ENCODE data around the gene MTSS2.
A peak's percentile ranks its signal among the peaks of the same experiment; 100 is the strongest.

MTSS2 gene

DNA sequence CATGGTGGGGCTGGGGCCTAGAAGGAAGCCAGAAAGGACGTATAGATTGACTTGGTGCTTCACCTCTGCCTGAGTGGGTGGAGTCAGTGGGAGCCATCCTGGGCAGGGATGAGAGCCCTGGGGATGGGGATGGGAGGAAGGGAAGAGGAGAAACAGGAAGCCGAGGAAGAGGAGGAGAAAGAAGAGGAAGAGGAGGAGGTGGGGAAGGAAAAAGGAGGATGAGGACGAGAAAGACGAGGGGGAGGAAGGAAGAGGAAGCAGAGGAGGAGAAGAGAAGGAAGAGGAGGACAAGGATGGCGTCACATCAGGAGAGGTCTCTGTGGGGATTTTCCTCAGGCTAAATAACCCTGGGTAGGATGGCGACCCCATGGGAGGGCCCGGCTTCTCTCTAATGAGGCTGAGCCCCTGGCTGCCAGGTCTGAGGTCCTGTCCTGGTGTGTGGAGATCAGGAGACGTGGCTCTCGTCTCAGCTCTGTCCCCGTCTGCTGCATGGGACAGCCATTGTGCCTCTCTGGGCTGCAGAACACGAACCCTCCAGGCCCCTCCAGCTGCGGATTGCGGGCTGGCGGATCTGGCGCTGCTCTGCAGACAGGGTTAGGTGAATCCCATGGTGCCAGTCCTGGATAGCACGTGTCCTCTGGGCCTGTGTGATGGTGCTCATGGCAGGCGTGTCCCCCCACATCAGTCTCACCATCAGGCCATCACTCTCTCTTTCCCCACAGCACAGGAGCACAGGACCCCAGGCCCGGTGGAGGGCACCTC is 35.5 kb upstream of the MTSS2 start:
- TF ChIP-seq, protein P1, sequence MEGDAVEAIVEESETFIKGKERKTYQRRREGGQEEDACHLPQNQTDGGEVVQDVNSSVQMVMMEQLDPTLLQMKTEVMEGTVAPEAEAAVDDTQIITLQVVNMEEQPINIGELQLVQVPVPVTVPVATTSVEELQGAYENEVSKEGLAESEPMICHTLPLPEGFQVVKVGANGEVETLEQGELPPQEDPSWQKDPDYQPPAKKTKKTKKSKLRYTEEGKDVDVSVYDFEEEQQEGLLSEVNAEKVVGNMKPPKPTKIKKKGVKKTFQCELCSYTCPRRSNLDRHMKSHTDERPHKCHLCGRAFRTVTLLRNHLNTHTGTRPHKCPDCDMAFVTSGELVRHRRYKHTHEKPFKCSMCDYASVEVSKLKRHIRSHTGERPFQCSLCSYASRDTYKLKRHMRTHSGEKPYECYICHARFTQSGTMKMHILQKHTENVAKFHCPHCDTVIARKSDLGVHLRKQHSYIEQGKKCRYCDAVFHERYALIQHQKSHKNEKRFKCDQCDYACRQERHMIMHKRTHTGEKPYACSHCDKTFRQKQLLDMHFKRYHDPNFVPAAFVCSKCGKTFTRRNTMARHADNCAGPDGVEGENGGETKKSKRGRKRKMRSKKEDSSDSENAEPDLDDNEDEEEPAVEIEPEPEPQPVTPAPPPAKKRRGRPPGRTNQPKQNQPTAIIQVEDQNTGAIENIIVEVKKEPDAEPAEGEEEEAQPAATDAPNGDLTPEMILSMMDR (IDR thresholded peaks at IDR 0.05; ENCODE audit: low read depth, low read length, missing control alignments) = no peak
- DNase-seq (ENCODE audit: extremely low read depth, low read depth) = no peak
- no peak overlapping the region for H3K4me3 ChIP-seq (replicated peaks; ENCODE audit: low read depth, low read length)

DNA sequence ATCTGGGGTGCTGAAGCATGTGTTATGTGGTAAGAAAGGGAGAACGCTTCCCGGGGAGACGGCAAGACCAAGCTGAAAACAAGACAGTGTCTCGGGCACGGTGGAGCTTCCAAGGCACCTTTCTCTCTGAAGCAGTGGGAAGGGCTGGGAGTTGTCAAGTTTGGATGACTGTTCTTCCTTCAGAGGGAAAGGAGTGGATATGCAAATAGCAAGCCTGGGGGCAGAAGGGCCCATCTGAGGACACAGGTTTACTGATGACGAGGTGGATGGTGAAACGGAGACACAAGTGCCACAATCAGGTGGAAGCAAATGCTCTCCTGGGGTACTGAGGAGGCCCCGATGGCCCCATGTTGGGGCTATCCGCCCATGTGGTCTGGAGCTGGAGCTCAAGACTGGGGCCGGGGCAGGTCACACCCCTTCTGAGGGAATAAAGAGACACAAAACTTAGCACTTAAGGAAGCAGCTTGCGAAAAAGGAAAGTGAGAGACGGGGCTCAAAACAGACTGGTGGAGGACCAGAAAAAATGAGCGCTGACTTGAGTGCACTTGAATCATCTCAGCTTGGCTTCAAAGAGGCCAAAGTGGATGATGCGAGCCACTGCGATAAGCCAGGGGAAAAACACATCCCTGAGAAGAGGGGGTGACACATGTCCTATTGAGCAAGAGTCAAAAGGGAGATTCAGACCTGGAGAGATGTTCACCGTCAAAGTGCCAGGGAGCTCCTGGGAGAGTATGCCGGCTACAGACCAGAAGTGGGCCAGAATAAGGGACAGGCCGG is 34.8 kb upstream of the MTSS2 start:
- H3K4me3 ChIP-seq (replicated peaks; ENCODE audit: low read depth, low read length) = no peak overlapping the region
- no peak for DNase-seq (ENCODE audit: extremely low read depth, low read depth)
- TF ChIP-seq, protein P1 (IDR thresholded peaks at IDR 0.05; ENCODE audit: low read depth, low read length, missing control alignments) = no peak

DNA sequence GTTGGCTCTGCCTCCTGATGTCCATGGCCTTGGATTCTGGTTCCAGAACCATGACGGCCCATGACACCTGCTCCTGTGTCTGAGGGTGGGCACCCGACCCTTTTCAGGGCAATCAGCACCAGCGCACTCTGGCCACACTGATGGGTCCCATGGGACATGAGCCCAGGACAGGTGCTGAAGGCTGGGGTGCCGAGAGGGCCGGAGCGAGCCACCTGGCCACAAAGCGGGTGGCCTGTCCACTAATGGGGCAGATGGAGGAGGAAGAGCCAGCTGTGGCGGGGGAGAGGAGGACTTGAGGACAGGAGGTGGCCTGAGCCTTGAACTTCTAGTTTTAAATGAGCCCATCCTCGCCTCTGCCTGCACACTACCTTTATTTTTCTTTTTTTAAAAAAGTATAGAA is 31.2 kb upstream of the MTSS2 start:
- DNase-seq (ENCODE audit: extremely low read depth, low read depth) = no peak
- H3K4me3 ChIP-seq (replicated peaks; ENCODE audit: low read depth, low read length) = no peak overlapping the region
- TF ChIP-seq, protein P1 (IDR thresholded peaks at IDR 0.05; ENCODE audit: low read depth, low read length, missing control alignments) = no peak

DNA sequence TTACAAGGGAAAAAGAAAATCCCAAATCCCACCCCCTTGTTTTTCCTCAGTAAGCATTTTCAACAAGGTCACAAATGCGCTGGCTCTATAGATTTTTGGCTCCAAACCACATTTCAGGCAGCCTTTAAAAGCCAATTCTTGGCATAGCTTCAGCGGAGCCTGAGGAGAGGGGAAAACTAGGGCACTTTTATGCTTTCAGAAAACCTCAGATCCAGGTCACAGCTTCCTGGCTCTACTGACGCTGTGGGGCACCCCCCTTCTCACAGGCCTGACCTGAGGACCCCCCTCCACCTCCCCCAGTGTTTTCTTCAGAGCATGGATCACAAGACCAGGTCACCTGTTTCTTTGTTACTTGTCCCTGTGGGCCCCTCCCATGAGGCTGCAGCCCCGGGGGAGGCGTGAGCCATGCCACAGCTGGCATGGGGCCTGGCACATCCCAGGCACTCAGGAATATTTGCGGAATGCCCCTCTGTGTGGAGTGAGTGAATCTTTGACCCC is 30.1 kb upstream of the MTSS2 start:
- peak; percentile 61 for DNase-seq (ENCODE audit: extremely low read depth, low read depth)
- no peak overlapping the region; the same call in 1 of the 2 replicates for H3K4me3 ChIP-seq (replicated peaks; ENCODE audit: low read depth, low read length)
- TF ChIP-seq, protein P1 (IDR thresholded peaks at IDR 0.05; ENCODE audit: low read depth, low read length, missing control alignments) = no peak

DNA sequence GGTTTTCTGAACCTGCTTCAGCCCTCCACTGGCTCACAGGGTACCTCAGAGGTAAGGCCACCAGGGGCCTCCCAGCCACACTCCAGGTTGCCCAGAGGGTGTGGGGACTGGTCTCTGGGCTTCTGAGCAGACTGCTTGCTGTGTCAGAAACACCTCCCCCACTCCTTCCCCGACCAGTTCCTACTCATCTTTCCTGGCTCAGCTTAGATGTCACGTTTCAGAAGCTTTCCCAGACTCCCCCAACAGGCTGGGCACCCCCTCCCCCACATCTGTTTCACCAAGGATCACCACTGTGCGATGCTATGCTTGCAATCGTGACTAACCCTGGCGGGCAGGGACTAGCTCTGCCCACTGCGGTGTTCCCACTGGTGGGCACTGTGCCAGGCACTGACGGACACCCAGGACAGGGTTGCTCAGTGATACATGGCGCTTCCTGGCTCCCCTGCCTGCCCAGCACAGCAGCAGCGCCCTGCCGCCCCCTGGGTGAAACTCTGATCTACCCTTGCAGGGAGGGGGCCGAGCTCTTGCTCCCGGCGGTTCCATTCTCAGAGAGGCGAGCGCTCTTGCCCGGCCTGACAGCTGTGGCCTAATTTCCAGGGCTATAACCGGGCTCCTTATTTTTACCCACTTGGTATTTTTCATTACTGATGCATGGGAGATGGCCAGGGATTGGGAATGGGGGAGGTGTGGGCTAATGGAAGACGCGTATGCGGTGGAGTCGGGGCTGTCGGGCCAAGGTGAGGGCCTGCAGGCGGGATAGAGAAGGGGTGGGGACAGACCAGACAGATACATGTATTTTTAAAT is 29.4 kb upstream of the MTSS2 start:
- DNase-seq (ENCODE audit: extremely low read depth, low read depth) = peak; percentile 90
- peak overlapping the region; percentile 18 for H3K4me3 ChIP-seq (replicated peaks; ENCODE audit: low read depth, low read length)
- TF ChIP-seq, protein P1 (IDR thresholded peaks at IDR 0.05; ENCODE audit: low read depth, low read length, missing control alignments) = no peak

DNA sequence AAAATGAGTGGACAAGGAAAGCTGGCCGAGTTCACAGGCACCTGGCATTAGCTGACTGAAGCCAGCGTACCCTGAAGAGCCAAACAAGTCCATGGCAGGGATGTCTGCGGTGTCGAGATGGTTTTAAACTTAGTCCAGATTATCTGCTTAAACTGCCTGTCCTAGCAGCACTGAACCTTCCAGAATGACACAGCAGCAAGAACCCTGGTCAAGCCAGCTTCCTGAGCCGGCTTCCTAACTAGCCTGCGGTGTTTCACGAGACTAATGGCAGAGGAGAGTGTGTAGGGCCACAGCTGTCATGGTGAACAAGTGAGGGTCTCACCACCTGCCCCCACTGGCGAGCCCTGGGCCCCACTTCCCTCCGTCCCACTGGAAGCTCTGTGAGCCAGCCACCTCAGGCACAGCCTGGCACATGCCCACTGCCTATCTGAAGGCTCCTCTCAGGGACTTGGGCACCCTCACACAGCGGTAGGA is 28.8 kb upstream of the MTSS2 start:
- no peak overlapping the region for H3K4me3 ChIP-seq (replicated peaks; ENCODE audit: low read depth, low read length)
- TF ChIP-seq, protein P1 (IDR thresholded peaks at IDR 0.05; ENCODE audit: low read depth, low read length, missing control alignments) = no peak
- no peak for DNase-seq (ENCODE audit: extremely low read depth, low read depth)

All from HFF-Myc (cell line).